Measurements from ENCODE around the gene ELOVL5. TPM values are rescaled to one million over a fixed set of nuclear protein-coding genes. Genes with fewer than 3 reads are reported as not detected.

Gene ELOVL5
- total and polyA plus RNA-seq, 2 experiments from 2014 or later: 83.3 to 180 TPM

DNA sequence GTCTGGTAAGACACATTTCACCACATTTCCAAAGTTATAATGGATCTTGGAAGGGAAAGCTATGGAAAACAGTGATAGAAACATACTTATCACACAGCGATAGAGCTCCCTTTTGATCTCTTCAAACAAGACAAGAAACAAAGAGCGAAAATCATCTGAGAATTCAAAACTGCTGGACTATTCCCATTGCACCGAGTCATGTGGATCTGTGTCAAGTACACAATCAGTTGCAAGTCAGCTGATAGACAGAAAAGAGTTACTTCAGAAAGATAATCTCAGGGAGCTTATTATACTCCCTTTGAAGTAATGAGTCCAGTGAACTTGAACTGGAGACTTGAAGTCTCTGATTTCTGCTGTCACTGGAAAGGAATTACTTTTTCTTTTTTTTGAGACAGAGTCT lies 110.4 kb downstream of the ELOVL5 start:
- Histone ChIP-seq H2AFZ (no peak overlapping the region), H3K4me3 (no peak overlapping the region), H3K27ac (ENCODE audit: low read depth) (no peak overlapping the region), H3K79me2 (replicated peaks; ENCODE audit: insufficient read depth) (no peaks in the 10 kb centered on the region), H3K9me2 (ENCODE audit: insufficient read depth) (no peaks in the 10 kb centered on the region), H3F3A (replicated peaks; ENCODE audit: low read depth) (no peaks in the 10 kb centered on the region), H3K36me3 (ENCODE audit: insufficient read depth) (0 out of 2 replicates have a peak, but pooled peaks cover 5% of the 10 kb centered on the region), H3K27me3 (ENCODE audit: insufficient read depth) (no peaks in the 10 kb centered on the region), H3K4me2 (no peak overlapping the region), H3K4me1 (ENCODE audit: insufficient read depth) (no peaks in the 10 kb centered on the region), H4K20me1 (replicated peaks; ENCODE audit: insufficient read depth) (no peaks in the 10 kb centered on the region; the same call in 1 of the 2 replicates)
- no peaks in the 10 kb centered on the region for H3K36me3 Mint-ChIP-seq (ENCODE audit: low read depth)
- 0 out of 3 replicates have a peak, but pooled peaks cover 6% of the 10 kb centered on the region for H3K9me3 Mint-ChIP-seq
- DNase-seq (ENCODE audit: low spot score) (no peak), ATAC-seq (no peak)
- TF ChIP-seq, protein P1, sequence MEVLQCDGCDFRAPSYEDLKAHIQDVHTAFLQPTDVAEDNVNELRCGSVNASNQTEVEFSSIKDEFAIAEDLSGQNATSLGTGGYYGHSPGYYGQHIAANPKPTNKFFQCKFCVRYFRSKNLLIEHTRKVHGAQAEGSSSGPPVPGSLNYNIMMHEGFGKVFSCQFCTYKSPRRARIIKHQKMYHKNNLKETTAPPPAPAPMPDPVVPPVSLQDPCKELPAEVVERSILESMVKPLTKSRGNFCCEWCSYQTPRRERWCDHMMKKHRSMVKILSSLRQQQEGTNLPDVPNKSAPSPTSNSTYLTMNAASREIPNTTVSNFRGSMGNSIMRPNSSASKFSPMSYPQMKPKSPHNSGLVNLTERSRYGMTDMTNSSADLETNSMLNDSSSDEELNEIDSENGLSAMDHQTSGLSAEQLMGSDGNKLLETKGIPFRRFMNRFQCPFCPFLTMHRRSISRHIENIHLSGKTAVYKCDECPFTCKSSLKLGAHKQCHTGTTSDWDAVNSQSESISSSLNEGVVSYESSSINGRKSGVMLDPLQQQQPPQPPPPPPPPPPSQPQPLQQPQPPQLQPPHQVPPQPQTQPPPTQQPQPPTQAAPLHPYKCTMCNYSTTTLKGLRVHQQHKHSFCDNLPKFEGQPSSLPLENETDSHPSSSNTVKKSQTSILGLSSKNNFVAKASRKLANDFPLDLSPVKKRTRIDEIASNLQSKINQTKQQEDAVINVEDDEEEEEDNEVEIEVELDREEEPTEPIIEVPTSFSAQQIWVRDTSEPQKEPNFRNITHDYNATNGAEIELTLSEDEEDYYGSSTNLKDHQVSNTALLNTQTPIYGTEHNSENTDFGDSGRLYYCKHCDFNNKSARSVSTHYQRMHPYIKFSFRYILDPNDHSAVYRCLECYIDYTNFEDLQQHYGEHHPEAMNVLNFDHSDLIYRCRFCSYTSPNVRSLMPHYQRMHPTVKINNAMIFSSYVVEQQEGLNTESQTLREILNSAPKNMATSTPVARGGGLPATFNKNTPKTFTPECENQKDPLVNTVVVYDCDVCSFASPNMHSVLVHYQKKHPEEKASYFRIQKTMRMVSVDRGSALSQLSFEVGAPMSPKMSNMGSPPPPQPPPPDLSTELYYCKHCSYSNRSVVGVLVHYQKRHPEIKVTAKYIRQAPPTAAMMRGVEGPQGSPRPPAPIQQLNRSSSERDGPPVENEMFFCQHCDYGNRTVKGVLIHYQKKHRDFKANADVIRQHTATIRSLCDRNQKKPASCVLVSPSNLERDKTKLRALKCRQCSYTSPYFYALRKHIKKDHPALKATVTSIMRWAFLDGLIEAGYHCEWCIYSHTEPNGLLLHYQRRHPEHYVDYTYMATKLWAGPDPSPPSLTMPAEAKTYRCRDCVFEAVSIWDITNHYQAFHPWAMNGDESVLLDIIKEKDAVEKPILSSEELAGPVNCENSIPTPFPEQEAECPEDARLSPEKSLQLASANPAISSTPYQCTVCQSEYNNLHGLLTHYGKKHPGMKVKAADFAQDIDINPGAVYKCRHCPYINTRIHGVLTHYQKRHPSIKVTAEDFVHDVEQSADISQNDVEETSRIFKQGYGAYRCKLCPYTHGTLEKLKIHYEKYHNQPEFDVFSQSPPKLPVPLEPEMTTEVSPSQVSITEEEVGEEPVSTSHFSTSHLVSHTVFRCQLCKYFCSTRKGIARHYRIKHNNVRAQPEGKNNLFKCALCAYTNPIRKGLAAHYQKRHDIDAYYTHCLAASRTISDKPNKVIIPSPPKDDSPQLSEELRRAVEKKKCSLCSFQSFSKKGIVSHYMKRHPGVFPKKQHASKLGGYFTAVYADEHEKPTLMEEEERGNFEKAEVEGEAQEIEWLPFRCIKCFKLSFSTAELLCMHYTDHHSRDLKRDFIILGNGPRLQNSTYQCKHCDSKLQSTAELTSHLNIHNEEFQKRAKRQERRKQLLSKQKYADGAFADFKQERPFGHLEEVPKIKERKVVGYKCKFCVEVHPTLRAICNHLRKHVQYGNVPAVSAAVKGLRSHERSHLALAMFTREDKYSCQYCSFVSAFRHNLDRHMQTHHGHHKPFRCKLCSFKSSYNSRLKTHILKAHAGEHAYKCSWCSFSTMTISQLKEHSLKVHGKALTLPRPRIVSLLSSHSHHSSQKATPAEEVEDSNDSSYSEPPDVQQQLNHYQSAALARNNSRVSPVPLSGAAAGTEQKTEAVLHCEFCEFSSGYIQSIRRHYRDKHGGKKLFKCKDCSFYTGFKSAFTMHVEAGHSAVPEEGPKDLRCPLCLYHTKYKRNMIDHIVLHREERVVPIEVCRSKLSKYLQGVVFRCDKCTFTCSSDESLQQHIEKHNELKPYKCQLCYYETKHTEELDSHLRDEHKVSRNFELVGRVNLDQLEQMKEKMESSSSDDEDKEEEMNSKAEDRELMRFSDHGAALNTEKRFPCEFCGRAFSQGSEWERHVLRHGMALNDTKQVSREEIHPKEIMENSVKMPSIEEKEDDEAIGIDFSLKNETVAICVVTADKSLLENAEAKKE (CRISPR knock-in tag; IDR thresholded peaks at IDR 0.05): no peak
- TF ChIP-seq EZH2phosphoT487 (IDR thresholded peaks at IDR 0.05; ENCODE audit: unreplicated experiment) (no peak), STAT1 (IDR thresholded peaks at IDR 0.05; ENCODE audit: unreplicated experiment) (no peak), EZH2 (IDR thresholded peaks at IDR 0.05; ENCODE audit: low read depth, unreplicated experiment) (no peak), JUNB (IDR thresholded peaks at IDR 0.05; ENCODE audit: unreplicated experiment) (no peak), POLR2AphosphoS5 (IDR thresholded peaks at IDR 0.05; ENCODE audit: low read depth) (no peak), CREB1 (CRISPR knock-in tag; IDR thresholded peaks at IDR 0.05; ENCODE audit: low read depth) (no peak), ZNF331 (CRISPR knock-in tag; IDR thresholded peaks at IDR 0.05; ENCODE audit: low read depth) (no peak), NANOG (IDR thresholded peaks at IDR 0.05; ENCODE audit: borderline replicate concordance) (no peak), ZNF114 (CRISPR knock-in tag; IDR thresholded peaks at IDR 0.05) (no peak)
- TF ChIP-seq, protein P2, sequence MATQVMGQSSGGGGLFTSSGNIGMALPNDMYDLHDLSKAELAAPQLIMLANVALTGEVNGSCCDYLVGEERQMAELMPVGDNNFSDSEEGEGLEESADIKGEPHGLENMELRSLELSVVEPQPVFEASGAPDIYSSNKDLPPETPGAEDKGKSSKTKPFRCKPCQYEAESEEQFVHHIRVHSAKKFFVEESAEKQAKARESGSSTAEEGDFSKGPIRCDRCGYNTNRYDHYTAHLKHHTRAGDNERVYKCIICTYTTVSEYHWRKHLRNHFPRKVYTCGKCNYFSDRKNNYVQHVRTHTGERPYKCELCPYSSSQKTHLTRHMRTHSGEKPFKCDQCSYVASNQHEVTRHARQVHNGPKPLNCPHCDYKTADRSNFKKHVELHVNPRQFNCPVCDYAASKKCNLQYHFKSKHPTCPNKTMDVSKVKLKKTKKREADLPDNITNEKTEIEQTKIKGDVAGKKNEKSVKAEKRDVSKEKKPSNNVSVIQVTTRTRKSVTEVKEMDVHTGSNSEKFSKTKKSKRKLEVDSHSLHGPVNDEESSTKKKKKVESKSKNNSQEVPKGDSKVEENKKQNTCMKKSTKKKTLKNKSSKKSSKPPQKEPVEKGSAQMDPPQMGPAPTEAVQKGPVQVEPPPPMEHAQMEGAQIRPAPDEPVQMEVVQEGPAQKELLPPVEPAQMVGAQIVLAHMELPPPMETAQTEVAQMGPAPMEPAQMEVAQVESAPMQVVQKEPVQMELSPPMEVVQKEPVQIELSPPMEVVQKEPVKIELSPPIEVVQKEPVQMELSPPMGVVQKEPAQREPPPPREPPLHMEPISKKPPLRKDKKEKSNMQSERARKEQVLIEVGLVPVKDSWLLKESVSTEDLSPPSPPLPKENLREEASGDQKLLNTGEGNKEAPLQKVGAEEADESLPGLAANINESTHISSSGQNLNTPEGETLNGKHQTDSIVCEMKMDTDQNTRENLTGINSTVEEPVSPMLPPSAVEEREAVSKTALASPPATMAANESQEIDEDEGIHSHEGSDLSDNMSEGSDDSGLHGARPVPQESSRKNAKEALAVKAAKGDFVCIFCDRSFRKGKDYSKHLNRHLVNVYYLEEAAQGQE (IDR thresholded peaks at IDR 0.05; ENCODE audit: unreplicated experiment): no peak
- TF ChIP-seq, protein P3, sequence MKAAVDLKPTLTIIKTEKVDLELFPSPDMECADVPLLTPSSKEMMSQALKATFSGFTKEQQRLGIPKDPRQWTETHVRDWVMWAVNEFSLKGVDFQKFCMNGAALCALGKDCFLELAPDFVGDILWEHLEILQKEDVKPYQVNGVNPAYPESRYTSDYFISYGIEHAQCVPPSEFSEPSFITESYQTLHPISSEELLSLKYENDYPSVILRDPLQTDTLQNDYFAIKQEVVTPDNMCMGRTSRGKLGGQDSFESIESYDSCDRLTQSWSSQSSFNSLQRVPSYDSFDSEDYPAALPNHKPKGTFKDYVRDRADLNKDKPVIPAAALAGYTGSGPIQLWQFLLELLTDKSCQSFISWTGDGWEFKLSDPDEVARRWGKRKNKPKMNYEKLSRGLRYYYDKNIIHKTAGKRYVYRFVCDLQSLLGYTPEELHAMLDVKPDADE (IDR thresholded peaks at IDR 0.05): no peak
- TF ChIP-seq, protein P4, sequence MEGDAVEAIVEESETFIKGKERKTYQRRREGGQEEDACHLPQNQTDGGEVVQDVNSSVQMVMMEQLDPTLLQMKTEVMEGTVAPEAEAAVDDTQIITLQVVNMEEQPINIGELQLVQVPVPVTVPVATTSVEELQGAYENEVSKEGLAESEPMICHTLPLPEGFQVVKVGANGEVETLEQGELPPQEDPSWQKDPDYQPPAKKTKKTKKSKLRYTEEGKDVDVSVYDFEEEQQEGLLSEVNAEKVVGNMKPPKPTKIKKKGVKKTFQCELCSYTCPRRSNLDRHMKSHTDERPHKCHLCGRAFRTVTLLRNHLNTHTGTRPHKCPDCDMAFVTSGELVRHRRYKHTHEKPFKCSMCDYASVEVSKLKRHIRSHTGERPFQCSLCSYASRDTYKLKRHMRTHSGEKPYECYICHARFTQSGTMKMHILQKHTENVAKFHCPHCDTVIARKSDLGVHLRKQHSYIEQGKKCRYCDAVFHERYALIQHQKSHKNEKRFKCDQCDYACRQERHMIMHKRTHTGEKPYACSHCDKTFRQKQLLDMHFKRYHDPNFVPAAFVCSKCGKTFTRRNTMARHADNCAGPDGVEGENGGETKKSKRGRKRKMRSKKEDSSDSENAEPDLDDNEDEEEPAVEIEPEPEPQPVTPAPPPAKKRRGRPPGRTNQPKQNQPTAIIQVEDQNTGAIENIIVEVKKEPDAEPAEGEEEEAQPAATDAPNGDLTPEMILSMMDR (conservative IDR thresholded peaks at IDR 0.05; ENCODE audit: low read depth in 2 of 2): no peak
- peaks cover 2% of the 10 kb centered on the region for H3K27me3 Mint-ChIP-seq (ENCODE audit: insufficient read depth, low read depth, poor library complexity)
- H3K4me3 Mint-ChIP-seq: no peak overlapping the region
- H3K4me1 Mint-ChIP-seq: no peaks in the 10 kb centered on the region
- no peak overlapping the region for H3K27ac Mint-ChIP-seq

Measured in GM23338 (cell line).